ENCODE results near the gene CARD19. TPM values are rescaled to one million over a fixed set of nuclear protein-coding genes. Genes with fewer than 3 reads are reported as not detected.

The CARD19 gene, protein sequence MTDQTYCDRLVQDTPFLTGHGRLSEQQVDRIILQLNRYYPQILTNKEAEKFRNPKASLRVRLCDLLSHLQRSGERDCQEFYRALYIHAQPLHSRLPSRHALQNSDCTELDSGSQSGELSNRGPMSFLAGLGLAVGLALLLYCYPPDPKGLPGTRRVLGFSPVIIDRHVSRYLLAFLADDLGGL
- total RNA-seq = 35.8 and 42.9 TPM in 2 replicates
- long read RNA-seq, partial matches to known transcripts = 1 of 2 reads
- long read RNA-seq, other reads (novel, unspliced or antisense) = 0 of 2 reads

- H3K4me1 Mint-ChIP-seq (ENCODE audit: unreplicated experiment) = peaks cover 42% of the 10 kb centered on the region
- peak within 1 kb of the TSS; percentile 79 for H3K4me3 Mint-ChIP-seq (ENCODE audit: unreplicated experiment)
- H3K9me3 Mint-ChIP-seq (ENCODE audit: unreplicated experiment) = peaks cover 1% of the 10 kb centered on the region
- TF ChIP-seq, protein P1, sequence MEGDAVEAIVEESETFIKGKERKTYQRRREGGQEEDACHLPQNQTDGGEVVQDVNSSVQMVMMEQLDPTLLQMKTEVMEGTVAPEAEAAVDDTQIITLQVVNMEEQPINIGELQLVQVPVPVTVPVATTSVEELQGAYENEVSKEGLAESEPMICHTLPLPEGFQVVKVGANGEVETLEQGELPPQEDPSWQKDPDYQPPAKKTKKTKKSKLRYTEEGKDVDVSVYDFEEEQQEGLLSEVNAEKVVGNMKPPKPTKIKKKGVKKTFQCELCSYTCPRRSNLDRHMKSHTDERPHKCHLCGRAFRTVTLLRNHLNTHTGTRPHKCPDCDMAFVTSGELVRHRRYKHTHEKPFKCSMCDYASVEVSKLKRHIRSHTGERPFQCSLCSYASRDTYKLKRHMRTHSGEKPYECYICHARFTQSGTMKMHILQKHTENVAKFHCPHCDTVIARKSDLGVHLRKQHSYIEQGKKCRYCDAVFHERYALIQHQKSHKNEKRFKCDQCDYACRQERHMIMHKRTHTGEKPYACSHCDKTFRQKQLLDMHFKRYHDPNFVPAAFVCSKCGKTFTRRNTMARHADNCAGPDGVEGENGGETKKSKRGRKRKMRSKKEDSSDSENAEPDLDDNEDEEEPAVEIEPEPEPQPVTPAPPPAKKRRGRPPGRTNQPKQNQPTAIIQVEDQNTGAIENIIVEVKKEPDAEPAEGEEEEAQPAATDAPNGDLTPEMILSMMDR (IDR thresholded peaks at IDR 0.05) = peak; percentile 14
- no peaks in the 10 kb centered on the region for H3K27me3 Mint-ChIP-seq (ENCODE audit: unreplicated experiment)
- peak within 1 kb of the TSS; percentile 94 for H3K27ac Mint-ChIP-seq (ENCODE audit: unreplicated experiment)
- no peaks in the 10 kb centered on the region for H3K36me3 Mint-ChIP-seq (ENCODE audit: unreplicated experiment)
- DNase-seq (ENCODE audit: extremely low spot score, unreplicated experiment) = no peak
Observed at GRCh38 chr9:93096131-93096802, at the start of gene CARD19. Gene CARD19 (plus strand): TSS chr9:93096217. CDS start chr9:93096346, 129 bp downstream.

- no peak for DNase-seq (ENCODE audit: extremely low spot score, unreplicated experiment)
- Mint-ChIP-seq H3K27ac (ENCODE audit: unreplicated experiment) (no peak overlapping the region), H3K9me3 (ENCODE audit: unreplicated experiment) (no peaks in the 10 kb centered on the region), H3K27me3 (ENCODE audit: unreplicated experiment) (no peaks in the 10 kb centered on the region), H3K36me3 (ENCODE audit: unreplicated experiment) (no peaks in the 10 kb centered on the region), H3K4me3 (ENCODE audit: unreplicated experiment) (no peak overlapping the region), H3K4me1 (ENCODE audit: unreplicated experiment) (no peaks in the 10 kb centered on the region)
- TF ChIP-seq, protein P1 (IDR thresholded peaks at IDR 0.05) = no peak
Observed at GRCh38 chr9:93048566-93049448, 47.2 kb upstream of the CARD19 start.

DNA sequence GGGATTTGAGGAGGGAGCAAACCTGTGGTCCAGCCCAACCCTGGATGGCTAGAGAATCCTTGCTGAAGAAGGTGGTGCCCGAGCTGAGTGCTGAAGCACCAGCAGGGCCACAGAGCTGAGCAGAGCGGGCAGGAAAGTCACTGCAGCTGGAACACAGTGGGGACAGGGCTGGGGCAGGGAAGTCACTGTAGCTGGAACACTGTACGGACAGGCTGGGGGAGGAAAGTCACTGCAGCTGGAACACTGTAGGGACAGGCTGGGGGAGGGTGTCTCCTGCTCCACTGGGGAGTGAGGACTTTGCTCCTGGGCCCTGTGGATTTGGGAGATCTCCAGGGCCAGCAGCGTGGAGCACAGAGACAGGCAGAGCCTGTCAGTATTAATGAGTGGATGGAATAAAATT lies 46.5 kb upstream of the CARD19 start:
- TF ChIP-seq, protein P1 (IDR thresholded peaks at IDR 0.05) = no peak
- no peak for DNase-seq (ENCODE audit: extremely low spot score, unreplicated experiment)
- Mint-ChIP-seq H3K4me3 (ENCODE audit: unreplicated experiment) (no peak overlapping the region), H3K36me3 (ENCODE audit: unreplicated experiment) (no peaks in the 10 kb centered on the region), H3K9me3 (ENCODE audit: unreplicated experiment) (no peaks in the 10 kb centered on the region), H3K27ac (ENCODE audit: unreplicated experiment) (no peak overlapping the region), H3K4me1 (ENCODE audit: unreplicated experiment) (no peaks in the 10 kb centered on the region), H3K27me3 (ENCODE audit: unreplicated experiment) (no peaks in the 10 kb centered on the region)

DNA sequence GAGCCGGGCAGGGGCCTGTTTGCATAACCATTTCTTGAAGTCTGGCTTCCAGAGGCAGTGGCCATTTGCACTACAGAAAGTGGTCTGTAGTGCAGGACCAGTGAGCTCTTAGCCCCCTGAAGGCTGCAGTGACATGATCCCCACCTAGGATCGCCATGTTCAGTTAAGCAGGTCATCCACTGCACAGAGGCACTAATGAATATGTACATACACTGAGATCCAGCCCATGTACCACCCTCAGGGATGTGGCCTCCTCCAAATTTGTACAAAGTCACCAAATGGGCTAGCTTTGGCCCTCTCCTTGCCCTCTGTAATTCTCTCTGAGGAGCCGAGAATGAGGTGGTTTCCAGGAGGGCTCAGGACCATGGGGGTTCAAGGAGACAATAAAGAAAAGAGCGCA lies 45.8 kb upstream of the CARD19 start:
- no peaks in the 10 kb centered on the region for H3K27me3 Mint-ChIP-seq (ENCODE audit: unreplicated experiment)
- H3K4me1 Mint-ChIP-seq (ENCODE audit: unreplicated experiment) = no peaks in the 10 kb centered on the region
- H3K36me3 Mint-ChIP-seq (ENCODE audit: unreplicated experiment) = no peaks in the 10 kb centered on the region
- H3K27ac Mint-ChIP-seq (ENCODE audit: unreplicated experiment) = no peak overlapping the region
- no peaks in the 10 kb centered on the region for H3K9me3 Mint-ChIP-seq (ENCODE audit: unreplicated experiment)
- TF ChIP-seq, protein P1 (IDR thresholded peaks at IDR 0.05) = no peak
- DNase-seq (ENCODE audit: extremely low spot score, unreplicated experiment) = no peak
- no peak overlapping the region for H3K4me3 Mint-ChIP-seq (ENCODE audit: unreplicated experiment)
